Renal pelvis (tissue), 4 donors: ENCODE measurements around the gene TUB. TPM values are rescaled to one million over a fixed set of nuclear protein-coding genes. Genes with fewer than 3 reads are reported as not detected.
A peak's percentile ranks its signal among the peaks of the same experiment; 100 is the strongest.

Experiments
- DNase-seq: peaks from one replicate; pipeline ENCODE4 v3.0.0-alpha.2; 2013
- polyA plus RNA-seq, 3 donors: library from polyadenylated mRNA; unstranded; fragments of 120-200 nt; gene quantifications; one replicate each; pipeline ENCODE4 v1.2.1, GENCODE V29; 2013; ENCODE audit not compliant: insufficient read length in 3 of 3

TUB gene
- polyA plus RNA-seq, 3 donors = 24.7 to 26.2 (median 25.4) TPM

DNA sequence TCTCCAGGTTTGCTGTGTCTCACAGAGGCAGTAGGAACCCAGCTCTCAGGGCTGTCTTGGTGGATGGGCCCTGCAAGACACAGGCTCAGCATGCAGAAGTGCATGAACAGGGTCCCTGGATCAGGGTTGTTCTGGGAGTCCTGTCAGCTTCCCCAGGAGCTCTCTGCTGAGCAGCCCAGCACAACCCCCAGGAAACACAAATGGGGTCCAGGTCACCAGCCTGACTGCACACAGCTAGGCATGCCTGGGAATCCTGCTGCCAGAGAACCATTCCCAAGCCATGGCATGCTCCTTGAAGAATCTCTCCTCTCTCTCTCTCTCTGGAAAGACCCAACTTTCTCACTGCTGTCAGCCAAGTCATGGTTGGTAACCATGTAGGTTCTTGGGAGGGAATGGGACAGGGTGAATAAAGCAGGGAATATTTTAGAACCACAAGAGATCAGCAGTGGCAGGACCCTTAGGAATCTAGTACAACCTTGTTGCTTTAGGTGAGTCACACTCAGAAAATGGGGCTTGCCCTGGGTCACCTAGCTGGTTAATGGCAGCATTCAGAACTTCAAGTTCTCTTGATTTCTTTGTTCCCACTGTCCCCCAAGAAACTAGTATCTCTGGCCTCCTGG, 21.4 kb downstream of the TUB start:
- no peak for DNase-seq

DNA sequence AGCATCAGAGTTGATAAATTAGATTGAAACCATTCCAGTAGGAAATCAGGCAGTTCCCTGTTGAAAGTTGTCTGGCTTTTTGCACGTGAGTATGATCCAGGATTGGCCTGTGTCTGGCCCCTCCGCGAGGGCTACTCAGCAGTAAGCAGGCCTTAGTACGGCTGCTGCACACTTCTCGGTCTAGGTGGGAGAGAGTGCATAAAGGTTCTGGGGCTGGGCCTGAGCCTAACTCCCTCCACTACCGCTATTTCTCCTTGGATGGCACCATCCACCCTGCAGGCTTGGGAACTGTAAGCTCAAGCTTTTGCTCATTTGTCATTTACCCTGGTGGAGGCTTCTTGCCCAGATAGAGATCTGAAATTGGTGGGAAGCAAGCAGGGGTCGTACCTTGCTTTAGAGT, 22.0 kb downstream of the TUB start:
- no peak for DNase-seq

DNA sequence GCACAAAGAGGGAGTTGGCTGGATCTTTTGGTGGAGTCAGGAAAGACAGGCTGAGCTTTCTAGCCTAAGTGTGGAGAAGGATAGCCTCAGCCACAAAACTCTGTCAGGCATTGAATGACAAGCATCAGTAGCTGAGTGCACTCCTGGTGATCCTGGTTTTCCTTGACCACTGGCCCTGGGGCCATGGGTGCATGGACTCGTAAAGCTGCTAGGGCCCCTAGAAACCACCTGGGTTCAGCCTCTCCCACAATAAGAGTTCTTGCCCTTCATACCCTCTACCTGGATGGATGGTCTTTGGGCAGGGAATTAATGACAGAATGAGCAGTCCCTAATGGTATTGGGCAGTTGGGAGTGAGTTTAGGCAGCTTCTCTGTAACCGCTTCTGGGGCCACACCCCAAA, 22.9 kb downstream of the TUB start:
- DNase-seq = no peak

DNA sequence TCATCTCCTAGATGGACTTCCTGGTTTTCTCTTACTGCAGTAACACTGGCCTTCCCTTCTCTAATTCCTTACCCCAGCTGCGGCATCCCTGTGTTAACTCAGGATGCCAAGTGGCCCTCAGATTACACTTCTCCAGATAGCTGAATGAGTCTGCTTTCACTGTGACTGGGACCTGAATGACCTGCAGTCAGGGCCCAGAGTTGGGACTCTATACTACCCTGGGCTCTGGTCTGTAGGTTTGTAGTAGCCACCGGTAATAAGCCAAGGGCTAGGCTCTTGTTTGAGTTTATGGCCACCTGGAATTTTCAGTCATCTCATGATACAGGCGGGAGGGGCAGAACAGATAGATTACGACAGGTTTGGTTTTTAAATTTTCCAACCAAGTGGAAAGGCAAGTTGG, 24.1 kb downstream of the TUB start:
- DNase-seq = no peak

DNA sequence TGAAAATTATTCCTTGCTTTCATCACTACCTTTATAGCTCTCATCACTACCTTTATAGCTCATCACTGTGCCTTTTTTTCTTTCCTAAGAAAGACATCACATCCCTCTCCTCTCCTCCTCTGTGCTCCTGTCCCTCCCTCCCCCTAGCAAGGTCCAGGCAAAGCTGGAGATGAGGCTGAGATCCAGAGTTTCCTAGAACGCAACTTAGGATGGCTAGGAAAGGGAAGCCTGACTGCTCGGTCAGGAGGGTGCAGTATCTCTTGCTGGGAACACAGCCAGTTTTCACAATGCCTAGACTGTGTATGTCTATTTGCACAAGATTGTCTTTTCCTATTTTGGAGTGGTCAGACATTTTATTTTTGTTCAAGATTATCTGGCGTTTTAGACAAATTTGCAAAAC, 24.7 kb downstream of the TUB start:
- no peak for DNase-seq

DNA sequence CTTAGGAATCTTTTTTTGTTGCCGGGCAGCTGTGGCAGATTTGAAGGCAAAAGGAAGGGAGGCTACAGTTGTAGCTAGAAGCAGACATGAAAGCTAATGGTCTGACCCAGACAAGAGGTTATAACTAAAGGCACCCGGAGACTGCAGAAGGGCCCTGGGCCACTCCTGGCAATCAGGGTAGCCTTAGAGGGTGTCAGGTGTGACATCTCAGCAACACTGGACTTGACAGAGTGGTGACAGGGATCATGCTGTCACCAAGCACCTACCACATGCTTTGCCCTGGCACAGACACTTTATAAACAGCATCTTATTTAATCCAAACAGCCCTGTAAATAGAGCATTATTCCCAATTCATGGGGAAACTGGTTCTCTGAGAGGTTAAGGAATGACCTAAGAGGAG, 25.7 kb downstream of the TUB start:
- no peak for DNase-seq

DNA sequence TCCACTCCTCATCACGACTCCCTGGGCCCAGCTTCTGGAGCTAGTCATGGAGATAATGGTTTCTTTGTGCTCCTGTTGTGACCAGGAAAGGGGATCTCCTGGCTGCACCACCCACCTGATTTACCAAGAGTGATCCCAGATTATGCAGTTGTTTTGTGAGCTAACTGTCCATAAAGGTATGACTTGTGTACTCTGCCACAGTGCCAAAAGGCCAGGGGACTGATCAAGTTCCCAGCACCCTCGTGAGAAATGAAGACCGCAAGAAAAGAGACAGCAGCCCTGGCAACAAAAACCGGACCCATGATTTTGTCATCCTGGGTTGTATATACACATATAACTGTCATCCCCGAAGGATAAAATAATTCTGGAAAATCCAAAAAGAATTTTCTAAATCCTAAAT, 26.6 kb downstream of the TUB start:
- no peak for DNase-seq

DNA sequence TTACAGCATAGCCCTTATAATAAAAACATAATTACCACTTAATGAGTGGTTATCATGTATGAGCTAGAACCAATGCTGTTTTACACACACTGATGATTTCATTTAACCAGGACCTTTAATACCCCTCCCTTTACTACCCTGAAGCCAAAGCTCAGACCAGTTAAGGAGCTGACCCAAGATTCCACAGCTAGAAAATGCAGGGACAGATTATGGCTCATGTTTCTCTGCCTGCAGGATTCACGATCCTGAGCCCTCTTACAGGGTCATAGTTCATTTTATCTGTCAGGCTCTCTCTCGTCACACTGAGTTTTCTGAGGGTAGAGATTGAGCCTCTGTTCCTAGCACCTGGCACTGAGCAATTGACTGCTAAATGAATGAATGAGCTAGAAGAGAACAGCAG, 27.4 kb downstream of the TUB start:
- no peak for DNase-seq

DNA sequence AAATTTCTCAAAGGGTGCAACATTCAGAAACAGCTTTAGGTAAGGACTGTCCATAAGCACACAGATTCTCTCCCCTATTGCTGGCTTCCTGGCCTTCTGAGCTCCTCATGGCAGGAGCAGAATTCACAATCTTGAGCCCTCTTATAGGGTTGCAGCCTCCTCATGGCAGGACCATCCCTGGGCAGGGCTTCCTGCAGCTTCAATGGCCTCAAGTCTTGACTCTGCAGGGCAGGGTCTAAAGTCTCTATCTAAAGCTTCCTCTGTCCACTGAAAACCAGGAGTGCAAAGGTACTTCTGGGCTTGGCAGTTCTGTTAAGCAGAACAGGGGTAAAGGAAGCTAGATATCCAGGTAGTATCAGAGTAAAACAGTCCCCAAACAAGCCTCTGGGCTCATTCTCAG, 28.7 kb downstream of the TUB start:
- DNase-seq = no peak

DNA sequence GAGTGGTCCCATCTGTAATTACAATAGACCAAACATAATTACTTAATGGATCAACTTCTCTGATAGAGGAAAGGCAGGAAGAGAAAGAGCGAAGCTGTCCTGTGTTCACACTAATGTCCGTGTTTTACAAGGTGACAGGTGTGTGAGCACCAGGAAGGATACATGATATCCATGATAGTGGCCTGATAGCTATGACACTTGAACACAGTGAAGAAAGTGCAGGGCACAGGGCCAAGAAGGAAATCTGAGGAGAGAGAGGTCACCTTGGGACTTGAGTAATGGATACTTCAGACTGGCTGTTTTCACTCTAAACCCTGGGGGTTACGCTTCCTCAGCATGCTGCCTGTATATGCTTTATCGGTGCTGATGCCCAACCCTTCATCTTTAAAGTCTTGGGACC, 29.4 kb downstream of the TUB start:
- DNase-seq = no peak

DNA sequence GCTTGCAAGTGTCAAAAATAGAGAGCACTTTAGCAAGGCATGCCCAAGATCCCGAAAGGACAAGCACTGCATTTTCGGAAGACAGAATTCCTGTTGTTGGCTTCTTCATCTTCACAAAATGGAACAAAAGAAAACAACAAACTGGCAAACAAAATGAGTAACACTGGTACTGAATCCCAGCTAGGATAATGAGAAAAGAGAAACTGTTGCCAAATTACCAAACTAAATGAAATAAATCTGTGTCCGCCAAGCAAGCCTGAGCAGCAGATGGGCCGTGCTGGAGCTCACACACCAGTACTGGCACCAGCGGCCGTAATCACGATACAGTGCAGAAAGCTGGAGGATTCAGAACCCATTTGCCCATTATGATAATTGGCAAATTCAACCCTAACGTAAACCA, 30.6 kb downstream of the TUB start:
- DNase-seq = no peak

DNA sequence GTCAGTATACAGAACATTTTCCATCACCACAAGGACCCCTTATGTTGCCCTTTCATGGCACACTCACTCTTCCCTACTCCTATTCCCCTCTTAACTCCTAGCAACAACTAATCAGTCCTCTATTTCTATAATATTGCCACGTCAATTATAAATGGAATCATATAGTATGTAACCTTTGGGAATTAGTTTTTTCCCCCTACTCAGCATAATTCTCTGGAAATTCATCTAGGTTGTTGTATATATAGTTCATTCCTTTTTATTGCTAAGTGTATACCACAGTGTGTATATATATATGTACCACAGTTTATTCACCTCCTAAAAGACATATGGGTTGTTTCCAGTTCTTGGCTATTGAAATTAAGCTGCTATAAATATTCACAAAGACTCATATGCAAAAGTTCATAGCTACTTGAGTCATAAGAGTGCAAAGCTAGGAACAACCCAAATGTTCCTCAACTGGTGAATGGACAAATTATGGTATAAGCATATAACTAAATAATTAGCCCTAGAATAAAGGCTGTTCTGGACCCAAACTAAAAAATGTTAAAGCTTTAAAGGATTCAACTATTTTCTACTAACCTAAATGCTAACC, 41.3 kb downstream of the TUB start:
- DNase-seq = no peak

DNA sequence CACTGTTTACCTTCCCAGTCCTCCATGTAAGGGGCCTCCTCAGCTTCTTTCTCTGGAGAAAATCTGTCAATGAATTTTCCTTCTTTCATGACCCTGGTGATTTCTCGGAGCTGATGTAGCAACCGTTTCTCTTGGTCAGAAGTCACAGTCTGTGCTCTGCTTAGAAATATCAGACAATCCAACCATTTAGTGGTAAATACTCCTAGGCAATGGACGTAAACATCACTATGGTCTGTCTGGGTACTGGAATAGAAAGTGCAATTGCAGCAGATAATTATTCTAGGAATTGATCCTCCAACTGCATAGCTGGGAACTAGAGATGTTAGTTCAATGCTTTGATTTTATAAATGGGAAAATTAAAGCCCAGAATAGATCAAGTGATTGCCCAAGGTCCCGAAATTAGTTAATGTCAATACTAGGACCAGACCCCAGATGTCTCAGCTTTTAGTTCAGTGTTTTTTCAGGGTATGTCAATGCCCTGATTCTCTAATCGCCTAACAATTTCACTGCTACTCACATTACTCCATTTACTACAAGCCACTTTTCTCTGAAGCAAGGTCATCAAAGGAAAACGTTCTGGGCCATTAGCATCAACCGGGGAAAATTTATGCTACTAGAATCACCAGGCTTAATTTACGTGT, 45.8 kb downstream of the TUB start:
- DNase-seq = peak; percentile 38

DNA sequence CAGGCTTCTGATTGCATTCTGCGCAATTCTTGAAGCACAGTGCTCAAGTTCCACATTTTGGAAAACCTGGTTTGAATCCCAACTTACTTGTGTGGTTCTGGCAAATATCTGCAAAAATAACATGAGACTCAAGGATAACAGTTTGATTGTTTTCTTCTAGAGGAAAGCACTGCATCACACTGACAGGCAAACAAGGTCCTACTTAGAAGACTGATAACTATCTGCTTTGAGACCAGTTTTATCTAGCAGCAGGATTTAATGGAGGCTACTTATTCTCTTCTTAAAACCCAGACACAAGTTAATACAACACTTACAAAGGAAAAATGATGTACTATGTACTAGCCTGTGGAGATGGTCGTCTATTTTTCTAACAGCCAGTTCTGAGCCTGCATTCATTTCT, 46.4 kb downstream of the TUB start:
- DNase-seq = no peak

DNA sequence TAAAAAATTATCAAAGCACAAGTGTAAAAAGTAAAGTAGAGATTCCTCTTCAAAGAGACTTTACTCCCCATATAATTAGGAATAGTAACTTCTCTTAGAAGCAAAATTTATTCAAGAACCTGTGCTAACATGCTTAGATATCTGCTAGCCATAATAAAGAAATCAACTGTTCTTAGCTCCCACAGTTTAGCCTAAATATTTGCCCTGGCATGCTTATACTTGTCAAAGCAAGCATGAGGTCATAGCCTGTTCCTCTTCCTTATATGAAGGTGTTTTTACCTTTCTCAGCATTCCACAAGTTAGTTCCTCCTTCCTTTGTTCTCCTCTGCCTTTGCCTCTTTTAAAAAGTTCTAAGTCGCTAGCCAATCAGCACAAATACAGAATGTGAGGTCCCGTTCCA, 57.5 kb downstream of the TUB start:
- DNase-seq = no peak

DNA sequence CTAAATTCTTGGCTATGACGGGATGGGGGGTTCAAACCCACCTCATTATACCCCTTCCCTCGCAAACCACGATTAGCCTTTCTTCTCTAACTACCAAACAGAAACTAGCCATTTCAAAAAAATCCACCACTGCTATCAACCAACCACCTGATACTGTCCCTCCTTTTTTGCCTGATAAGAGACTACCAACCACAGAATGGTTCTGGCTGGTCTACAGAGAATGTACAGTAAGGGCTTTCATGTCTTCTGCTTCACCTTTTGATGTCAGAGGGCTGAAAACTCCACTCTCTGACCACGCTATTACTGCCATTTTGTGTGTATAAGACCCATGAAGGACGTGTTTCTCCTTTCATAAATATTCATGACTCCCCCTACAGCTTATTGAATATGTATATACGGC, 68.7 kb downstream of the TUB start:
- no peak for DNase-seq

Other genes starting within 250 kb of the TUB start
- gene OR10A6, start 149.9 kb upstream of the TUB start, polyA plus RNA-seq = not detected
- gene OR10A3, start 139.5 kb upstream of the TUB start, polyA plus RNA-seq = under 1 TPM in 2 of 3 donors, not detected in 1; 0.06 to 0.13 TPM
- not detected for gene NLRP10, start 115.8 kb upstream of the TUB start, polyA plus RNA-seq
- 100 to 1,000 TPM; 295 to 370 (median 310) TPM for gene EIF3F, start 93.9 kb upstream of the TUB start, polyA plus RNA-seq
- gene RIC3, start 87.8 kb downstream of the TUB start, polyA plus RNA-seq = 10 to 100 TPM; 10.9 to 19.1 (median 17.3) TPM
- gene LMO1, start 182.7 kb downstream of the TUB start, polyA plus RNA-seq = under 1 TPM; 0.30 to 0.85 (median 0.74) TPM